H1 (cell line): Measurements from ENCODE around the gene NUP133. TPM values are rescaled to one million over a fixed set of nuclear protein-coding genes. Genes with fewer than 3 reads are reported as not detected.

ENCODE experiments used
- CTCF ChIA-PET: fragments of 300-600 bp; sonication (Branson Sonifier 250); formaldehyde crosslinking; loops from one replicate; lab custom pipeline; 2021; ENCODE audit not compliant: partially characterized antibody; lab: Charles Lee
- POLR2A ChIA-PET: fragments of 300-600 bp; sonication (Branson Sonifier 250); formaldehyde crosslinking; loops from one replicate; lab custom pipeline; 2021; ENCODE audit warnings: inconsistent platforms; ENCODE audit not compliant: partially characterized antibody; lab: Charles Lee
- DNase-seq, 2 experiments: peaks; one replicate each; pipeline versions ENCODE4 v3.0.0 to v3.0.0-alpha.2; 2010 to 2022; ENCODE audit warnings: low spot score in 2 of 2, low read depth in 1 of 2, mixed read lengths in 1 of 2
- FAIRE-seq: peaks from 2 replicates; lab custom pipeline; 2011; peaks lifted over from hg19 to GRCh38; lab: Jason Lieb, UNC
- H2AFZ ChIP-seq: 2 replicates; pipeline ENCODE4 v1.8.1; 2012; ENCODE audit warnings: low read length, inconsistent platforms
- H2AK5ac ChIP-seq: 2 replicates; pipeline ENCODE4 v1.6.1; 2013; ENCODE audit warnings: low read depth, low read length
- H2BK120ac ChIP-seq: replicated peaks from 2 replicates; pipeline ENCODE3; 2013; ENCODE audit warnings: low read depth, low read length, inconsistent platforms
- H2BK12ac ChIP-seq: 2 replicates; pipeline ENCODE4 v1.6.1; 2013; ENCODE audit warnings: low read depth, low read length
- H2BK15ac ChIP-seq: 2 replicates; pipeline ENCODE4 v1.6.1; 2013; ENCODE audit warnings: low read length
- H2BK20ac ChIP-seq: 2 replicates; pipeline ENCODE4 v1.6.1; 2013; ENCODE audit warnings: low read length
- H2BK5ac ChIP-seq: 2 replicates; pipeline ENCODE4 v1.6.1; 2013; ENCODE audit warnings: low read depth, low read length
- H3K14ac ChIP-seq: 2 replicates; pipeline ENCODE4 v1.6.1; 2013; ENCODE audit warnings: inconsistent platforms; ENCODE audit not compliant: insufficient read length
- H3K18ac ChIP-seq: 2 replicates; pipeline ENCODE4 v1.6.1; 2013; ENCODE audit warnings: low read length; ENCODE audit errors: extremely low read depth
- H3K23ac ChIP-seq: 2 replicates; pipeline ENCODE4 v1.6.1; 2013; ENCODE audit warnings: inconsistent platforms; ENCODE audit not compliant: insufficient read length
- H3K23me2 ChIP-seq: 2 replicates; pipeline ENCODE4 v1.6.1; 2013; ENCODE audit warnings: low read depth, low read length
- H3K27ac ChIP-seq: 2 replicates; pipeline ENCODE4 v1.6.1; 2011; ENCODE audit warnings: low read depth, low read length, inconsistent platforms
- H3K27me3 ChIP-seq, 4 experiments: replicated peaks in 1 of 4; 1 replicate in 1 of 4; 2 replicates in 3 of 4; pipeline versions ENCODE4 v1.6.1 to v1.8.1; 2011 to 2013; ENCODE audit warnings: low read length in 3 of 4, mild to moderate bottlenecking in 3 of 4, inconsistent platforms in 2 of 4, mixed read lengths in 2 of 4, moderate library complexity in 1 of 4; ENCODE audit not compliant: control insufficient read depth in 3 of 4, insufficient read depth in 3 of 4; ENCODE audit errors: extremely low read depth in 1 of 4
- H3K36me3 ChIP-seq, 4 experiments: 2 replicates each; pipeline versions ENCODE4 v1.6.1 to v1.8.1; 2011 to 2013; ENCODE audit warnings: mild to moderate bottlenecking in 4 of 4, low read length in 3 of 4, moderate library complexity in 2 of 4, control low read depth in 1 of 4, inconsistent platforms in 1 of 4; ENCODE audit not compliant: insufficient read depth in 4 of 4, control insufficient read depth in 2 of 4
- H3K4ac ChIP-seq: replicated peaks from 2 replicates; pipeline ENCODE3; 2013; ENCODE audit warnings: low read length, low read depth, mixed read lengths, inconsistent platforms; ENCODE audit not compliant: insufficient read length
- H3K4me1 ChIP-seq, 4 experiments: replicated peaks in 1 of 4; 1 replicate in 1 of 4; 2 replicates in 3 of 4; pipeline versions ENCODE4 v1.6.1 to v1.8.1; 2011 to 2013; ENCODE audit warnings: low read length in 3 of 4, inconsistent platforms in 2 of 4, mixed read lengths in 1 of 4; ENCODE audit not compliant: insufficient read depth in 4 of 4, control insufficient read depth in 3 of 4
- H3K4me2 ChIP-seq, 2 experiments: 2 replicates each; pipeline versions ENCODE4 v1.6.1 to v1.8.1; 2011 to 2013; ENCODE audit warnings: low read depth in 2 of 2, low read length in 2 of 2, control low read depth in 1 of 2, inconsistent platforms in 1 of 2, mild to moderate bottlenecking in 1 of 2; ENCODE audit not compliant: insufficient read depth in 1 of 2
- H3K4me3 ChIP-seq, 4 experiments: fragments of 200-600, 300-600 bp in 1 of 4; sonication (generic), shearing (Covaris generic), sonication (Bioruptor Twin) in 1 of 4; 2 replicates each; pipeline versions ENCODE4 v1.5.1 to v1.8.1; 2011 to 2016; ENCODE audit warnings: low read length in 4 of 4, low read depth in 3 of 4, control low read depth in 2 of 4, inconsistent platforms in 2 of 4, mild to moderate bottlenecking in 2 of 4, mixed read lengths in 1 of 4, moderate library complexity in 1 of 4; ENCODE audit not compliant: insufficient read depth in 2 of 4; ENCODE audit errors: extremely low read depth in 1 of 4
- H3K56ac ChIP-seq: replicated peaks from 2 replicates; pipeline ENCODE3; 2013; ENCODE audit warnings: low read depth, mild to moderate bottlenecking, mixed read lengths, low read length, inconsistent platforms; ENCODE audit not compliant: insufficient read length
- H3K79me1 ChIP-seq: 2 replicates; pipeline ENCODE4 v1.6.1; 2013; ENCODE audit warnings: low read depth, low read length, control low read depth
- H3K79me2 ChIP-seq, 2 experiments: 2 replicates each; pipeline versions ENCODE4 v1.6.1 to v1.8.1; 2012 to 2013; ENCODE audit warnings: low read length in 2 of 2, mild to moderate bottlenecking in 2 of 2, inconsistent platforms in 1 of 2; ENCODE audit not compliant: insufficient read depth in 2 of 2, control insufficient read depth in 1 of 2
- H3K9ac ChIP-seq, 4 experiments: replicated peaks in 1 of 4; 1 replicate in 1 of 4; 2 replicates in 3 of 4; pipeline versions ENCODE4 v1.6.1 to v1.8.1; 2011 to 2013; ENCODE audit warnings: low read depth in 3 of 4, low read length in 3 of 4, control low read depth in 2 of 4, mild to moderate bottlenecking in 2 of 4, moderate library complexity in 2 of 4, inconsistent platforms in 1 of 4; ENCODE audit errors: extremely low read depth in 1 of 4
- H3K9me3 ChIP-seq, 2 experiments: 2 replicates each; pipeline versions ENCODE4 v1.6.1 to v1.8.1; 2012 to 2013; ENCODE audit warnings: mild to moderate bottlenecking in 2 of 2, moderate library complexity in 2 of 2, control low read depth in 1 of 2, inconsistent platforms in 1 of 2, low read depth in 1 of 2, low read length in 1 of 2, mixed read lengths in 1 of 2; ENCODE audit not compliant: insufficient read depth in 2 of 2
- H4K20me1 ChIP-seq, 2 experiments: replicated peaks in 1 of 2; 2 replicates each; pipeline versions ENCODE3 to v1.8.1; 2011 to 2013; ENCODE audit warnings: inconsistent platforms in 2 of 2, low read length in 2 of 2, mild to moderate bottlenecking in 1 of 2; ENCODE audit not compliant: insufficient read depth in 2 of 2, control insufficient read depth in 1 of 2
- H4K5ac ChIP-seq: 2 replicates; pipeline ENCODE4 v1.6.1; 2013; ENCODE audit warnings: low read length, low read depth, mixed read lengths, inconsistent platforms; ENCODE audit not compliant: insufficient read length
- H4K8ac ChIP-seq: 2 replicates; pipeline ENCODE4 v1.8.0; 2013; ENCODE audit warnings: mild to moderate bottlenecking, moderate library complexity, low read length, inconsistent platforms; ENCODE audit not compliant: insufficient read depth; ENCODE audit errors: extremely low read depth
- H4K91ac ChIP-seq: replicated peaks from 2 replicates; pipeline ENCODE3; 2013; ENCODE audit warnings: low read length, mixed read lengths, inconsistent platforms; ENCODE audit not compliant: insufficient read length
- EP300 ChIP-seq, 2 experiments: IDR thresholded peaks; 1 replicate in 1 of 2; 2 replicates in 1 of 2; pipeline ENCODE4 v1.6.1; 2011 to 2012; ENCODE audit warnings: low read depth in 2 of 2, low read length in 2 of 2, mild to moderate bottlenecking in 2 of 2, borderline replicate concordance in 1 of 2, inconsistent platforms in 1 of 2, moderate library complexity in 1 of 2
- HDAC2 ChIP-seq, 2 experiments: fragments of 300-600 bp in 1 of 2; sonication (generic) in 1 of 2; IDR thresholded peaks; 2 replicates each; pipeline ENCODE4 v1.6.1; 2011 to 2012; ENCODE audit warnings: low read depth in 2 of 2, low read length in 2 of 2, mild to moderate bottlenecking in 2 of 2, moderate library complexity in 2 of 2, borderline replicate concordance in 1 of 2, inconsistent platforms in 1 of 2
- POLR2A ChIP-seq, 2 experiments: IDR thresholded peaks; 1 replicate in 1 of 2; 2 replicates in 1 of 2; pipeline ENCODE4 v1.6.1; 2011; ENCODE audit warnings: low read depth in 2 of 2, low read length in 2 of 2, mild to moderate bottlenecking in 2 of 2; ENCODE audit errors: control extremely low read depth in 1 of 2
- RAD21 ChIP-seq, 2 experiments: IDR thresholded peaks in 1 of 2; conservative IDR thresholded peaks in 1 of 2; 2 replicates each; pipeline ENCODE4 v1.6.1; 2011; ENCODE audit warnings: low read depth in 2 of 2, low read length in 2 of 2, improper control_type of control experiment in 1 of 2, inconsistent platforms in 1 of 2, mild to moderate bottlenecking in 1 of 2, moderate library complexity in 1 of 2
- RBBP5 ChIP-seq: IDR thresholded peaks from 2 replicates; pipeline ENCODE4 v1.7.1; 2012; ENCODE audit warnings: low read depth, mild to moderate bottlenecking, inconsistent platforms, low read length, moderate library complexity, borderline replicate concordance
- SRF ChIP-seq: IDR thresholded peaks from 2 replicates; pipeline ENCODE4 v1.6.1; 2011; ENCODE audit warnings: mild to moderate bottlenecking, low read depth, low read length, moderate library complexity
- WGBS, 2 experiments: shearing (Covaris generic) in 1 of 2; methylation state at CpG; one replicate each; pipeline versions ENCODE4 v1.1.6 to v1.1.7; 2013 to 2015; ENCODE audit warnings: low lambda C conversion rate in 2 of 2, mixed read lengths in 2 of 2, inconsistent platforms in 1 of 2, low coverage in 1 of 2, missing lambda C conversion rate in 1 of 2; ENCODE audit not compliant: insufficient replicate concordance in 2 of 2, insufficient coverage in 1 of 2, insufficient read length in 1 of 2; ENCODE audit errors: extremely low coverage in 1 of 2, missing lambda C conversion rate in 1 of 2; 5-methylcytosine and 5-hydroxymethylcytosine counted together
- polyA plus RNA-seq, 7 experiments: library from polyadenylated mRNA; depleted of rRNA in 3 of 7; stranded (reverse) in 5 of 7; unstranded in 2 of 7; fragments of >200 nt in 5 of 7; fragments of 200-250 nt in 2 of 7; gene quantifications; 1 replicate in 5 of 7; 2 replicates in 1 of 7; 4 replicates in 1 of 7; pipeline versions ENCODE4 v1.2.1 to v1.2.3, GENCODE V29; 2011 to 2013; ENCODE audit warnings: missing spikeins in 2 of 7, mixed read lengths in 2 of 7
- total RNA-seq: library from RNA; stranded (reverse); fragmentation: NEBNext Ultra II Directional; extraction: Animal tissue kit (Norgen Biotek cat#: 25700); gene quantifications from 2 replicates; pipeline ENCODE4 v1.2.1, GENCODE V29; 2021

Gene NUP133
- total and polyA plus RNA-seq, 2 of the 8 experiments (the other 6 are each of a cell fraction or from before 2014, with no cell fraction given): 20.6 to 72.1 TPM

GRCh38 chr1:229420224-229420623 is 87.9 kb downstream of the NUP133 start:
- H2BK120ac ChIP-seq: no peak overlapping the region
- WGBS, 2 experiments: 88% methylated on average over 11 of the region's 11 CpGs; no CpG with 5 or more reads in 1 of the 2 experiments

More at GRCh38 chr1:229420224-229420623, 87.9 kb downstream of the NUP133 start:
- Histone ChIP-seq H3K79me1 (no peaks in the 10 kb centered on the region), H3K23me2 (no peaks in the 10 kb centered on the region), H4K91ac (no peak overlapping the region), H3K79me2 (no peaks in the 10 kb centered on the region), H3K4me3 (no peak overlapping the region), H3K36me3 (no peaks in the 10 kb centered on the region), H4K20me1 (no peaks in the 10 kb centered on the region), H3K18ac (peak overlapping the region; percentile 22; the same call in 1 of the 2 replicates), H3K23ac (no peak overlapping the region), H3K27me3 (no peaks in the 10 kb centered on the region), H3K27ac (no peak overlapping the region), H2AFZ (no peak overlapping the region), H3K4ac (no peak overlapping the region), H3K9me3 (peaks cover 0 to 6% of the 10 kb centered on the region in 2 experiments; a peak in 1 of 4 replicates), H3K4me1 (peaks cover 0 to 4% (median 0%) of the 10 kb centered on the region in 4 experiments; a peak in 1 of 7 replicates), H2AK5ac (no peak overlapping the region), H2BK20ac (peak overlapping the region; percentile 74; the same call in 1 of the 2 replicates), H2BK12ac (peak overlapping the region; percentile 88), H3K4me2 (no peak overlapping the region), H3K9ac (no peak overlapping the region), H4K8ac (no peak overlapping the region), H3K14ac (no peak overlapping the region), H2BK5ac (peak overlapping the region; percentile 87; the same call in 1 of the 2 replicates), H4K5ac (no peak overlapping the region), H3K56ac (no peak overlapping the region), H2BK15ac (peak overlapping the region; percentile 20; the same call in 1 of the 2 replicates)
- POLR2A ChIA-PET: interaction anchor here (0.8 to 3.8 kb wide), 5 partner anchors 10 to 20 kb away, joined by 3 to 25 read pairs (median 8); partner anchors contain the start of gene ACTA1
- CTCF ChIA-PET: interaction anchor here (0.6 to 2.8 kb wide), 10 partner anchors 8 to 108 kb away, joined by 3 to 16 read pairs (median 4); no protein-coding TSS in a partner anchor
- DNase-seq: no peak
- no peak for FAIRE-seq
- TF ChIP-seq POLR2A (IDR thresholded peaks at IDR 0.05; ENCODE audit: control extremely low read depth in 1 of 2, low read depth in 2 of 2, low read length in 2 of 2): no peak
- TF ChIP-seq SRF: no peak
- TF ChIP-seq HDAC2 (IDR thresholded peaks at IDR 0.05; ENCODE audit: borderline replicate concordance in 1 of 2, low read depth in 2 of 2, low read length in 2 of 2): no peak
- no peak for TF ChIP-seq RBBP5
- no peak for TF ChIP-seq EP300 (IDR thresholded peaks at IDR 0.05; ENCODE audit: borderline replicate concordance in 1 of 2, low read depth in 2 of 2, low read length in 2 of 2)
- TF ChIP-seq RAD21 (IDR thresholded peaks at IDR 0.05 in 1 of 2, conservative IDR thresholded peaks at IDR 0.05 in 1 of 2; ENCODE audit: low read depth in 2 of 2, low read length in 2 of 2): no peak
